A549 treated with dexamethasone at 1 μM for 4 hours (cell line): ENCODE measurements around the gene CPNE5. TPM values are rescaled to one million over a fixed set of nuclear protein-coding genes. Genes with fewer than 3 reads are reported as not detected.

Experiments used
- total RNA-seq: library from RNA; stranded (reverse); fragments of 200-300 nt; extraction: Qiagen RNA extraction; gene quantifications from 5 replicates; pipeline ENCODE4 v1.2.3, GENCODE V29; 2022

CPNE5 gene
- total RNA-seq, result 0.06 to 0.12 TPM (median 0.10 TPM) in 5 replicates

DNA sequence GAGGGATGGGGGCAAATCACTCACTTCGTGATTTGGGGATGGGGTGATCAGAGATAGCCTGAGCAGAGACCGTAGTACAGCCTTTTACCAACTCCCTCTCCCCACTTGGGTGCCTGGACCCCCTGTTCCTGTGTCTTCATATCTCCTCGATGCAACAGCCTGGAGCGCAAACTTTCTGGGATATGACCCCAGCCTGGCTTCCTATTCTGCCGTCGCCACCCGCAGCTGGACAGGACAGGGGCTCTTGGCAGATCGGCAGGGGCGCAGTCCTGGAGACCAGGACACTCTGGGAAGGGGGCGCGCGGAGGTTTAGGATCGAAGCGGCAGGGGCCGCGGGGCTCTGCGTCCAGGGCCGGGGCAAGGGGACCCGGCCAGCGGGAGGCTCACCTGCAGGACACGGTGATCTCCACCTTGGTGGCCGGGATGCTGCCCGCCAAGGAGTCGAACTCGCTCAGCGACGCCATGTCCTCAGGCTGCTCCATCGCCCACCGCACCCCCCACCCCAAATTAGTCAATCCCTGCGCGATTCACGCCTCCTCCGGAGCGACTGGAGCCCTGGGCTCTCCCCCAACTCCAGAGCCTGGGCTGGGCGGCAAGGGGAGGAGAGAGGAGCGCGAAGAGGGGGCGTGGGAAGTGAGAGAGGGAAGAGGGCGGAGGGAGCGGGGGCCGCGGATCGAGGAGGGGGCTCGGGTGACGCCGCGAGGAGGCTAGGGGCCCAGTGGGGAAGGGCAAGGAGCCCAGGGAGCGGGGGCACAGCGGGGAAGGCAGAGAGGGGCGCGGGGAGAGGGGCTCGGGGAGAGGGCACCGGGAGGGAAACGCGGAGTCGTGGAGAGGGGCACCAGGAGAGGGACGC lies at the start of gene CPNE5:
Gene CPNE5, minus strand, starts transcription at position 549 of the 853 bp plus-strand sequence. Its CDS starts 67 bp downstream, at position 482.

DNA sequence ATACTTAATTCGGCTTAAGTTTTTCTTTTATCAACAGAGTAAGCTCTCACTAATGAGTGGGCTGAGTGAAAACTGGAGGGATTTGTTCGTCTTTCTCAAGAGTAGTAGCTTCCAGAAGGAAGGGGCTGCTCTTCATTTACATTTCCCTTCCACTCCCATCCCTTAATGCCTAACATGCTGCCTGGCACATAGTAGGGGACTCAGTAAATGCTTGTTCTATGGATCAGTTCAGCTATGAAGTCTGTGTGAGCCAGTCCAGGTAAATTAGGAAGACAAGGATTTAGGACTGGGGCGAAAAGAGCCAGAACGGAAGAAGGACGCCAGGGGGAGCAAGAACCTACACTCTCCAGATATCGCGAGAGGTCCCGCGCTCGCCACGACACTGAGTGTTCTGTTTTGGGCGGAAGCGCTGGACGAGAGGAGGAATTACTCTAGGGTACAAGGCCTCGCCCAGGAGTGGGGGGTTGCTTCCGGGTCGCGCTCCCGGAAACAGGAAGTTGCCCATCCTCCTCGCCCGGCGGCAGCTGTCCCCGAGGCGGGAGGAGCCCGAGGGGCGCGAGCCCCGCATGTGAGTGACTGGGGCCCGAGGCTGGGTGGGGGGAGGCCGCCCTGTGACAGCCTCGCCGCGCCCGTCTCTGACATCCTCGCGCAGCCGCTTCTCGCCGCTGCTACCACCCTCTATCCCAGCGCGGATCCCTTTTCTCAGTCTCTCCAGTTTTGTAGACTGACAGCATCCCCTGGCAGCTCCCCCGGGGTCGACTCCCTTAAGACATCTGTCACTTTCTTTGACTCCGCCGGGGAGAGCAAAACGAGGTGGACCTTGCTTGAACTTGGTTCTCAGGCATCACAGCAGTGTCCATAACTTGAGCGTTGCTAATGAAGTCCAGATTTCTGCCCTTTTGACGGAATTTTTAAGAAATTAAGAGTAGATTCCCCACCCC lies 46.5 kb upstream of the CPNE5 start, which contains the start of gene C6orf89:
Gene C6orf89, plus strand, starts transcription at position 492 of the 941 bp plus-strand sequence. CDS start 13,493 bp downstream, outside the sequence.

DNA sequence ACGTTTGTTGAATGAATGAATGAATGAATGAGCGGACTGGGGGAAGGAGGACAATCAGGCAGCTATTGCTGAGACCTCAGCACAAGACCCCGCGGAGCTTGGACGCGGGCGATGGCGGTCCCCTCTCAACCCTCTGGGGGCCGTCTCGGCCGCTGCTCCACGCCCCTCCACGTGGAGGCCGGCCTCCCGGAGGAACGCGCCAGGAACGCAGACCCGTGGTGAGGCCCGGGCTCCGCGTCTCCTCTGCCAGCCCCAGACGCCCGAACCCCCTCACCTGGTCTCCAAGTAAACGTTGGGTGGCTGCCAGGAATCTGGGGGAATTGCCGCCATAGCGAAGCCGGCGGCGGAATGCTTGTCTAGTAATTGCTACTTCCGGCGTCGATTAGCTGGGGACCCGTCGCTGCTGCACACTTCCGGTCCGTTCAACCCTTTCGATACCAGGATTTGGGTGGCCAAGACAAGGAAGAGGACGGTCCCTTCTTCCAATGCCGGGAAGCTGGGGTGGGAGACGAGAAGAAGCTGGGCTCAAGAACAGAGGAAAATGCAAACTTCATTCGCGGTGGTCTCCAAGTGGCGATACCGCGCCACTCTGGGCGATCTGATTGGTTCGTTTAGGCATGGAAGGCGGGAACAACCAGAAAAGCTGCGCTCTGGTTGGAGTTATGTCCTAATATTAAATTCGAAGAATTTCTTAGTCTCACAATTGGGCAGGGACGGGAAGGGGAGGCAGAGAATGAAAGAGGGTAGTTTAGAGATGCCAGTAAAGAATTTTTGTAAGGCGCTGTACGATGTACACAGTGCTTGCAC lies 35.4 kb upstream of the CPNE5 start, which contains the start of gene PPIL1:
Gene PPIL1, minus strand, starts transcription at position 361 of the 807 bp plus-strand sequence. Its CDS starts 31 bp downstream, at position 330.

DNA sequence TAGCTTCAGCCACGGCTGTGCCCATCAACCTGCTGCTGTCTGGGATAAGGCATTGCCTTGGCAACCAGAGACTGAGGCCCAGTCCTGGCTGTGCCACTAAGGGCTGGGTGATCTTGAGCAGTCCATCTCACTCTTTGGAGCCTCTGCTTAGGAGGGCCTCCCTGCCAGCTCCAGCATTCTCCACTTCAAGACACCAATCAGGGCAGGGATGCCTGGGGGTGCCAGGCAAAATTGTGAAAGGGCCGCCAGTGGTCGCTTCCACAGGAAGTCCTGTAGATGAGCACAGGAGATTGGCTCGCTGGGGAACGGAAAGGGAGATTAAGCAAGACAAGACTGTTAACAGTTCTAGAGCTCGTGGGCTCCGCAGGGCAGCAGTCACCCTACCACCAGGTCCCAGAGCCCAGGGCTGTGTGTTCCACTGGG lies 141.8 kb downstream of the CPNE5 start, which contains the start of gene RAB44:
Gene RAB44, plus strand, starts transcription at position 346 of the 423 bp plus-strand sequence. CDS start 6,410 bp downstream, outside the sequence.

Other genes with a start within 250 kb of the CPNE5 start
- 485 to 703 TPM (median 506 TPM) in 5 replicates for gene SRSF3, start 245.1 kb downstream of the CPNE5 start, total RNA-seq
- 248 to 304 TPM (median 283 TPM) in 5 replicates for gene CDKN1A, start 160.7 kb downstream of the CPNE5 start, total RNA-seq
- gene RAB44, start 141.6 kb downstream of the CPNE5 start, total RNA-seq, result 0.04 to 0.05 TPM (median 0.04 TPM) in 5 replicates
- gene PPIL1, start 35.4 kb upstream of the CPNE5 start, total RNA-seq, result 42.6 to 46.2 TPM (median 45.0 TPM) in 5 replicates
- 16.4 to 21.0 TPM (median 19.2 TPM) in 5 replicates for gene C6orf89, start 46.5 kb upstream of the CPNE5 start, total RNA-seq
- gene PI16, start 115.3 kb upstream of the CPNE5 start, total RNA-seq, result not detected in 5 replicates
- 107 to 126 TPM (median 123 TPM) in 5 replicates for gene MTCH1, start 146.8 kb upstream of the CPNE5 start, total RNA-seq
- not detected in 5 replicates for gene FGD2, start 166.2 kb upstream of the CPNE5 start, total RNA-seq